B cell (primary cell): Measurements from ENCODE around the gene RERE. TPM values are rescaled to one million over a fixed set of nuclear protein-coding genes. Genes with fewer than 3 reads are reported as not detected.

ENCODE experiments used
- ATAC-seq: fragments of 200-7000 bp; cut with Tn5 transposase; one replicate; pipeline ENCODE4 v1.10.0; 2021; ENCODE audit warnings: low read depth, mild to moderate bottlenecking, moderate number of reproducible peaks, moderate library complexity
- CTCF ChIA-PET: fragments of 350-600 bp; sonication (Branson Sonifier 250); formaldehyde crosslinking; loops from one replicate; lab custom pipeline; 2021; ENCODE audit warnings: antibody characterized with exemption, inconsistent platforms; lab: Charles Lee
- POLR2A ChIA-PET: fragments of 350-600 bp; sonication (Branson Sonifier 250); formaldehyde crosslinking; loops from one replicate; lab custom pipeline; 2021; ENCODE audit warnings: antibody characterized with exemption; lab: Charles Lee
- DNase-seq: peaks from one replicate; pipeline ENCODE4 v3.0.0; 2013
- H2AFZ ChIP-seq: 2 replicates; pipeline ENCODE4 v1.6.1; 2012; ENCODE audit warnings: mild to moderate bottlenecking, low read depth, low read length; ENCODE audit not compliant: insufficient read depth, poor library complexity, severe bottlenecking
- H3K27ac ChIP-seq, 2 donors: 1 replicate in 1 of 2; 2 replicates in 1 of 2; pipeline ENCODE4 v1.5.1; 2012 to 2013; ENCODE audit warnings: low read length in 2 of 2, mild to moderate bottlenecking in 2 of 2, moderate library complexity in 1 of 2
- H3K27me3 ChIP-seq, 4 experiments: fragments of 200-600 bp in 1 of 4; sonication (generic) in 1 of 4; replicated peaks in 1 of 4; 1 replicate in 2 of 4; 2 replicates in 2 of 4; pipeline versions ENCODE4 v1.6.1 to v1.7.0; 2013 to 2016; ENCODE audit warnings: low read length in 3 of 4, mild to moderate bottlenecking in 2 of 4, mixed read lengths in 1 of 4, moderate library complexity in 1 of 4; ENCODE audit not compliant: insufficient read depth in 4 of 4, control insufficient read depth in 3 of 4; ENCODE audit errors: control extremely low read depth in 1 of 4
- H3K36me3 ChIP-seq, 2 experiments: replicated peaks in 1 of 2; 1 replicate in 1 of 2; 2 replicates in 1 of 2; pipeline versions ENCODE4 v1.6.1 to v1.7.1; 2013; ENCODE audit warnings: low read length in 1 of 2; ENCODE audit not compliant: insufficient read depth in 2 of 2, control insufficient read depth in 1 of 2; ENCODE audit errors: control extremely low read depth in 1 of 2, extremely low read depth in 1 of 2
- H3K4me1 ChIP-seq, 2 donors: fragments of 200-600 bp in 1 of 2; sonication (generic) in 1 of 2; 1 replicate in 1 of 2; 2 replicates in 1 of 2; pipeline versions ENCODE4 v1.5.1 to v1.6.1; 2013 to 2017; ENCODE audit warnings: low read length in 2 of 2; ENCODE audit not compliant: control insufficient read depth in 2 of 2, insufficient read depth in 2 of 2
- H3K4me2 ChIP-seq: replicated peaks from 2 replicates; pipeline ENCODE3; 2012; ENCODE audit warnings: mild to moderate bottlenecking, low read depth, low read length; ENCODE audit not compliant: poor library complexity, severe bottlenecking
- H3K4me3 ChIP-seq, 5 experiments: fragments of 200-600 bp in 1 of 5; sonication (generic) in 1 of 5; 1 replicate in 3 of 5; 2 replicates in 2 of 5; pipeline versions ENCODE4 v1.5.1 to v1.7.0; 2011 to 2016; ENCODE audit warnings: low read length in 4 of 5, mild to moderate bottlenecking in 4 of 5, low read depth in 2 of 5, control low read depth in 1 of 5, moderate library complexity in 1 of 5; ENCODE audit not compliant: insufficient read depth in 1 of 5; ENCODE audit errors: control extremely low read depth in 1 of 5, extremely low read depth in 1 of 5
- H3K79me2 ChIP-seq: fragments of 200-600 bp; sonication (generic); one replicate; pipeline ENCODE4 v1.6.0; 2016; ENCODE audit warnings: low read length; ENCODE audit not compliant: control insufficient read depth, insufficient read depth
- H3K9ac ChIP-seq: fragments of 200-600 bp; sonication (generic); 2 replicates; pipeline ENCODE4 v1.6.1; 2017; ENCODE audit warnings: mild to moderate bottlenecking, low read length, moderate library complexity
- H3K9me3 ChIP-seq, 3 donors: one replicate each; pipeline versions ENCODE4 v1.6.1 to v1.7.1; 2013; ENCODE audit warnings: low read length in 2 of 3; ENCODE audit not compliant: control insufficient read depth in 2 of 3, insufficient read depth in 1 of 3; ENCODE audit errors: control extremely low read depth in 1 of 3
- H4K20me1 ChIP-seq: 2 replicates; pipeline ENCODE4 v1.6.0; 2012; ENCODE audit warnings: mild to moderate bottlenecking, low read length; ENCODE audit not compliant: insufficient read depth, control insufficient read depth, poor library complexity, severe bottlenecking
- H3K27ac Mint-ChIP-seq: one replicate; pipeline ENCODE4 v1.8.0; 2021; ENCODE audit warnings: mixed read lengths
- H3K27me3 Mint-ChIP-seq: one replicate; pipeline ENCODE4 v1.8.0; 2021; ENCODE audit warnings: mixed read lengths
- H3K4me1 Mint-ChIP-seq: one replicate; pipeline ENCODE4 v1.8.0; 2021; ENCODE audit warnings: mixed read lengths
- H3K4me3 Mint-ChIP-seq: one replicate; pipeline ENCODE4 v1.8.0; 2021; ENCODE audit warnings: mixed read lengths
- H3K9me3 Mint-ChIP-seq: one replicate; pipeline ENCODE4 v1.8.0; 2022; ENCODE audit warnings: mixed read lengths; ENCODE audit not compliant: insufficient read depth
- EZH2 ChIP-seq: IDR thresholded peaks from 2 replicates; pipeline ENCODE4 v1.6.1; 2012; ENCODE audit warnings: borderline replicate concordance, low read depth, mild to moderate bottlenecking, moderate library complexity, low read length; ENCODE audit not compliant: insufficient read depth, poor library complexity, severe bottlenecking
- WGBS: methylation state at CpG from one replicate; pipeline ENCODE4 v1.1.5; 2013; ENCODE audit warnings: missing lambda C conversion rate; ENCODE audit not compliant: insufficient coverage; 5-methylcytosine and 5-hydroxymethylcytosine counted together
- intact Hi-C: fragments of 100-400 bp; cut with micrococcal nuclease; formaldehyde crosslinking; loops from one replicate; pipeline ENCODE4 v1.10.0; 2022
- polyA plus RNA-seq: library from polyadenylated mRNA; depleted of rRNA; stranded (reverse); fragments of >200 nt; gene quantifications from 2 replicates; pipeline ENCODE4 v1.2.3, GENCODE V29; 2012
- total RNA-seq, 2 donors: library from RNA; stranded (reverse); fragments of 120-200 nt in 1 of 2; gene quantifications; 1 replicate in 1 of 2; 2 replicates in 1 of 2; pipeline versions ENCODE4 v1.2.3 to v1.2.4, GENCODE V29; 2013 to 2022
- TF ChIP-seq, protein P1 (sequence below): fragments of 200-600 bp; IDR thresholded peaks from one replicate; pipeline ENCODE4 v1.8.0; 2022; ENCODE audit warnings: antibody characterized with exemption, mild to moderate bottlenecking

The RERE gene
- total and polyA plus RNA-seq, 2 donors (not counting 1 experiment from before 2014, with no cell fraction given): 27.3 to 132 TPM

DNA sequence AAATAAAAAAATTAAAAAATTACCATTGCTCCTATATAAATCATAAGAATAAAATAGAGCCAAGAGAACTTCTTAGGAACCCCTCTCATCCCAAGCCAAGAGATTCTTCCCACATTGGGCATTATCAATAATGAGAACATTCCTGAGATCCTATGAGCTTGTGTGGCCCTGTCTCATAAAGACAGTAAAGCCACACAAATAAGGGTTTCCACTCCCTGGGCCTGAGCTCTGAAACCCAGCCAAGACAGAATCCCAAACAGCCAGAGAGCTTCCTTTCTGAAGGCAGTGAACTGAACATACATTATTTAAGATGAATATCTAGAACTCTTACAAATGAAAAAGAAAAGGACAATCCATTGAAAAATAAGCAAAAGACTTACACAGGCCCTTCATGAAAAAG is 431.2 kb downstream of the RERE start:
- Histone ChIP-seq H3K4me1 (peaks cover 31 to 52% of the 10 kb centered on the region in 2 donors), H3K36me3 (peaks cover 6 to 37% of the 10 kb centered on the region in 2 experiments), H2AFZ (no peak overlapping the region), H3K4me2 (no peak overlapping the region), H3K9ac (no peak overlapping the region), H4K20me1 (peaks cover 72% of the 10 kb centered on the region), H3K27me3 (no peaks in the 10 kb centered on the region), H3K9me3 (no peaks in the 10 kb centered on the region), H3K79me2 (peaks cover 95% of the 10 kb centered on the region), H3K4me3 (no peak overlapping the region), H3K27ac (peak overlapping the region in 1 of 2 donors; percentile 33)
- CTCF ChIA-PET: interaction anchor here (1.0 to 1.6 kb wide), 2 partner anchors 175 to 340 kb away, joined by 4 to 7 read pairs; no protein-coding TSS in a partner anchor
- Mint-ChIP-seq H3K27me3 (no peaks in the 10 kb centered on the region), H3K4me3 (no peak overlapping the region), H3K27ac (no peak overlapping the region), H3K9me3 (no peaks in the 10 kb centered on the region), H3K4me1 (peaks cover 75% of the 10 kb centered on the region)
- POLR2A ChIA-PET: interaction anchor here (0.6 kb wide), 1 partner anchor 41 kb away, joined by 3 read pairs; no protein-coding TSS in a partner anchor
- intact Hi-C loops: loop anchor here (5.0 kb wide), 1 partner anchor 36 kb away; no protein-coding TSS in a partner anchor
- no peak for TF ChIP-seq EZH2
- TF ChIP-seq, protein P1, sequence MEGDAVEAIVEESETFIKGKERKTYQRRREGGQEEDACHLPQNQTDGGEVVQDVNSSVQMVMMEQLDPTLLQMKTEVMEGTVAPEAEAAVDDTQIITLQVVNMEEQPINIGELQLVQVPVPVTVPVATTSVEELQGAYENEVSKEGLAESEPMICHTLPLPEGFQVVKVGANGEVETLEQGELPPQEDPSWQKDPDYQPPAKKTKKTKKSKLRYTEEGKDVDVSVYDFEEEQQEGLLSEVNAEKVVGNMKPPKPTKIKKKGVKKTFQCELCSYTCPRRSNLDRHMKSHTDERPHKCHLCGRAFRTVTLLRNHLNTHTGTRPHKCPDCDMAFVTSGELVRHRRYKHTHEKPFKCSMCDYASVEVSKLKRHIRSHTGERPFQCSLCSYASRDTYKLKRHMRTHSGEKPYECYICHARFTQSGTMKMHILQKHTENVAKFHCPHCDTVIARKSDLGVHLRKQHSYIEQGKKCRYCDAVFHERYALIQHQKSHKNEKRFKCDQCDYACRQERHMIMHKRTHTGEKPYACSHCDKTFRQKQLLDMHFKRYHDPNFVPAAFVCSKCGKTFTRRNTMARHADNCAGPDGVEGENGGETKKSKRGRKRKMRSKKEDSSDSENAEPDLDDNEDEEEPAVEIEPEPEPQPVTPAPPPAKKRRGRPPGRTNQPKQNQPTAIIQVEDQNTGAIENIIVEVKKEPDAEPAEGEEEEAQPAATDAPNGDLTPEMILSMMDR: no peak
- no peak for DNase-seq
- no peak for ATAC-seq

DNA sequence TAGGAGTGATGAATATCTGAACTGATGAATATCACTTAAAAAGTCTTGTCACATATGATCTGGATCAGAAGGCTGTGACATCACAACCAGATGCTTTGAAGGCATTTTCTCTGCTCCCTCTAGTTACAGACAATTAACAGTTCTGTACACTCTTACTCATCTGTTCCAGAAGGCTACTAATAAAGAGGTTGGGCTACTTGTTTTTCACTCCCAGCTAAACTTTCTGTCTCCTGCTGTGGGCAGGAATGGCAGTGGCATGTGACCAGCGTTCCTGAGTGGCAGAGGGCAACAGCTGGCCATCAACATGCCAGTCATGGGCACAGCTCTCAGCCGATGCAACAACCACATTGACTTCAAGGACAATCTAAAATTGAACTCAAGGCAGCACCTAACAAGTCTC is 432.9 kb downstream of the RERE start:
- ATAC-seq: no peak
- peak overlapping the region; percentile 39 for H3K27ac Mint-ChIP-seq
- no peak overlapping the region for H3K4me3 Mint-ChIP-seq
- no peaks in the 10 kb centered on the region for H3K9me3 ChIP-seq
- H3K4me1 Mint-ChIP-seq: peaks cover 69% of the 10 kb centered on the region
- ChIA-PET CTCF (no interaction called here), POLR2A (no interaction called here)
- H3K4me3 ChIP-seq: no peak overlapping the region
- no peak for DNase-seq
- peaks cover 75% of the 10 kb centered on the region for H4K20me1 ChIP-seq
- H3K36me3 ChIP-seq: peaks cover 3 to 37% of the 10 kb centered on the region in 2 experiments
- no peaks in the 10 kb centered on the region for H3K9me3 Mint-ChIP-seq
- H3K9ac ChIP-seq: no peak overlapping the region
- peak overlapping the region in 1 of 2 donors; percentile 52 for H3K27ac ChIP-seq
- WGBS: 76% methylated on average over 2 of the region's 2 CpGs
- H3K4me2 ChIP-seq: no peak overlapping the region
- TF ChIP-seq, protein P1: no peak
- no peak for TF ChIP-seq EZH2
- intact Hi-C loops: no loop called here
- no peak overlapping the region for H2AFZ ChIP-seq
- peaks cover 95% of the 10 kb centered on the region for H3K79me2 ChIP-seq
- no peaks in the 10 kb centered on the region for H3K27me3 Mint-ChIP-seq
- H3K4me1 ChIP-seq: peaks cover 25 to 42% of the 10 kb centered on the region in 2 donors
- no peaks in the 10 kb centered on the region for H3K27me3 ChIP-seq
